HS-27A (cell line): Measurements from ENCODE around the gene TTLL9.

Experiments used
- DNase-seq: peaks from one replicate; pipeline ENCODE4 v3.0.0-alpha.2; 2012; ENCODE audit warnings: low read depth, missing footprints

Gene TTLL9

GRCh38 chr20:31984981-31985471 is 114.6 kb downstream of the TTLL9 start:
- DNase-seq = no peak

- no peak for DNase-seq
Observed at GRCh38 chr20:31987744-31988143, 117.3 kb downstream of the TTLL9 start.

GRCh38 chr20:31988430-31989015 is 118.1 kb downstream of the TTLL9 start:
- no peak for DNase-seq

- no peak for DNase-seq
Observed at GRCh38 chr20:31989030-31989645, 118.7 kb downstream of the TTLL9 start.

GRCh38 chr20:31990641-31991338 is 120.4 kb downstream of the TTLL9 start:
- no peak for DNase-seq

GRCh38 chr20:31991339-31991705 is 120.9 kb downstream of the TTLL9 start:
- DNase-seq = no peak

GRCh38 chr20:31992086-31992485 is 121.7 kb downstream of the TTLL9 start:
- DNase-seq = no peak
